Neural crest cell (in vitro differentiated cells): Measurements from ENCODE around the gene PAX2. TPM values are rescaled to one million over a fixed set of nuclear protein-coding genes. Genes with fewer than 3 reads are reported as not detected.

ENCODE experiments used
- DNase-seq: peaks from one replicate; pipeline ENCODE4 v3.0.0; 2021; ENCODE audit warnings: low read depth, mixed read lengths, low spot score
- H3K27ac Mint-ChIP-seq: one replicate; pipeline ENCODE4 v1.8.0; 2021; ENCODE audit warnings: mild to moderate bottlenecking, mixed read lengths; ENCODE audit not compliant: unreplicated experiment
- H3K27me3 Mint-ChIP-seq: 2 replicates; pipeline ENCODE4 v1.8.0; 2021; ENCODE audit warnings: low read depth, mild to moderate bottlenecking, mixed read lengths
- H3K36me3 Mint-ChIP-seq: 2 replicates; pipeline ENCODE4 v1.8.0; 2021; ENCODE audit warnings: low read depth, mild to moderate bottlenecking, mixed read lengths
- H3K4me1 Mint-ChIP-seq: 2 replicates; pipeline ENCODE4 v1.8.0; 2021; ENCODE audit warnings: mixed read lengths
- H3K4me3 Mint-ChIP-seq: one replicate; pipeline ENCODE4 v1.8.0; 2021; ENCODE audit warnings: mild to moderate bottlenecking, mixed read lengths
- H3K9me3 Mint-ChIP-seq: 2 replicates; pipeline ENCODE4 v1.8.0; 2021; ENCODE audit warnings: mixed read lengths
- CTCF ChIP-seq: fragments of 200-600 bp; sonication (generic); conservative IDR thresholded peaks from 2 replicates; pipeline ENCODE4 v1.5.0; 2021; ENCODE audit warnings: antibody characterized with exemption, mild to moderate bottlenecking
- total RNA-seq: library from RNA; stranded (reverse); gene quantifications from 2 replicates; pipeline ENCODE4 v1.2.1, GENCODE V29; 2021

Gene PAX2
- total RNA-seq, 1 donor from 2014 or later = 1.5 TPM

- no peak for TF ChIP-seq CTCF
- H3K27me3 Mint-ChIP-seq = peaks cover 97% of the 10 kb centered on the region
- no peak overlapping the region for H3K4me3 Mint-ChIP-seq
- peaks cover 7% of the 10 kb centered on the region for H3K4me1 Mint-ChIP-seq
- H3K9me3 Mint-ChIP-seq = no peaks in the 10 kb centered on the region
- no peak for DNase-seq
- no peak overlapping the region for H3K27ac Mint-ChIP-seq
- no peaks in the 10 kb centered on the region for H3K36me3 Mint-ChIP-seq
Measured at GRCh38 chr10:100750291-100751210, 5.2 kb downstream of the PAX2 start.

- H3K36me3 Mint-ChIP-seq = no peaks in the 10 kb centered on the region
- TF ChIP-seq CTCF = no peak
- no peak for DNase-seq
- no peaks in the 10 kb centered on the region for H3K9me3 Mint-ChIP-seq
- H3K4me3 Mint-ChIP-seq = no peak overlapping the region
- peaks cover 3% of the 10 kb centered on the region for H3K4me1 Mint-ChIP-seq
- H3K27ac Mint-ChIP-seq = no peak overlapping the region
- peaks cover 100% of the 10 kb centered on the region for H3K27me3 Mint-ChIP-seq
Measured at GRCh38 chr10:100751211-100751933, 6.0 kb downstream of the PAX2 start.

- Mint-ChIP-seq H3K27ac (no peak overlapping the region), H3K4me1 (no peaks in the 10 kb centered on the region)
Measured at GRCh38 chr10:100755821-100756220, 10.4 kb downstream of the PAX2 start.

GRCh38 chr10:100759331-100759730, 13.9 kb downstream of the PAX2 start:
- no peak overlapping the region for H3K4me3 Mint-ChIP-seq
- no peak for TF ChIP-seq CTCF
- no peak overlapping the region for H3K27ac Mint-ChIP-seq
- peaks cover 97% of the 10 kb centered on the region for H3K27me3 Mint-ChIP-seq
- H3K9me3 Mint-ChIP-seq = no peaks in the 10 kb centered on the region
- DNase-seq = no peak
- no peaks in the 10 kb centered on the region for H3K36me3 Mint-ChIP-seq
- H3K4me1 Mint-ChIP-seq = no peaks in the 10 kb centered on the region

More at GRCh38 chr10:100755821-100756220, 10.4 kb downstream of the PAX2 start:
- H3K36me3 Mint-ChIP-seq = no peaks in the 10 kb centered on the region
- H3K4me3 Mint-ChIP-seq = no peak overlapping the region
- no peak for DNase-seq
- TF ChIP-seq CTCF = no peak
- H3K27me3 Mint-ChIP-seq = peaks cover 100% of the 10 kb centered on the region
- H3K9me3 Mint-ChIP-seq = no peaks in the 10 kb centered on the region

- DNase-seq = no peak
- Mint-ChIP-seq H3K27me3 (peaks cover 97% of the 10 kb centered on the region), H3K4me1 (no peaks in the 10 kb centered on the region), H3K4me3 (no peak overlapping the region), H3K9me3 (no peaks in the 10 kb centered on the region), H3K27ac (no peak overlapping the region), H3K36me3 (no peaks in the 10 kb centered on the region)
- TF ChIP-seq CTCF = no peak
Measured at GRCh38 chr10:100760726-100761125, 15.3 kb downstream of the PAX2 start.
